Stimulated activated CD4-positive, alpha-beta T cell treated with anti-CD3 and anti-CD28 coated beads, Interleukin-15, amount 100 ng/mL, for 24 hours (primary cell): Measurements from ENCODE around the gene ATP10D.

Experiments used
- DNase-seq: peaks from one replicate; pipeline ENCODE4 v3.0.0-alpha.2; 2020

Gene ATP10D

DNA sequence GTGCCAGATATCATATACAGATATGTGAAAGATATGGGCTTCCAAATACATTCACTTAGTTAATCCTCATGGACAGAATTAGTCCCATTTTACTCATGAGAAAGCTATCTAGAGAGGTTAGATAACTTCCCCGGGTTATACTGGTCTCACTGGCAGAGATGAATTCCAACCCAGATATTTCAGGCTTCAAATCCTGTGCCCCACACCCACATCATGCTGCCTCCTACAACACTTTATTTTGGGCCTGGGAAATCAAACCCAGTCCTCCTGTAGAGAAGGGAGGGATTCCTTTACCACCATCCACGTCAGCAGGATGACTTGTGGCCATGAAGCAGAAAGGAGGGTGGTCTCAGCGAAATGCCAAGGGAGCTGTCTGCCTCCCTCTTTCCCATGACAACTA is 113.8 kb downstream of the ATP10D start:
- no peak for DNase-seq

DNA sequence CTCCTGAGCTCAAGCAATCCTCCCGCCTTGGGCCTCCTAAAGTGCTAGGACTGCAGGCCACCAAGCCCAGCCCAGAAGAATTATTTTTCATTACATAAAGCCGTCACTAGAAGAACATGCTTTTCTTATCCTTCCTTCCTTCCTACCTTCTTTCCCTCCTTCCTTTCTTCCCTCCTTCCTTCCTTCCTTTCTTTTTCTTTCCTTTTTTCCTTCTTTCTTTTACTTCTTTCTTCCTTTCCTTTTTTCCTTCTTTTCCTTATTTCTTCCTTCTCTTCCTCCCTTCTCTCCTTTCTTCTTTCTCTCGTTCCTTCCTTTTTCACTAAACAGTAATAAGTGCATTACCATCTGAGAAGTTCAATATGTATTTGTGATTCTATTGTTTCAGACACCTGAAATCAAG is 121.4 kb downstream of the ATP10D start:
- DNase-seq = no peak

DNA sequence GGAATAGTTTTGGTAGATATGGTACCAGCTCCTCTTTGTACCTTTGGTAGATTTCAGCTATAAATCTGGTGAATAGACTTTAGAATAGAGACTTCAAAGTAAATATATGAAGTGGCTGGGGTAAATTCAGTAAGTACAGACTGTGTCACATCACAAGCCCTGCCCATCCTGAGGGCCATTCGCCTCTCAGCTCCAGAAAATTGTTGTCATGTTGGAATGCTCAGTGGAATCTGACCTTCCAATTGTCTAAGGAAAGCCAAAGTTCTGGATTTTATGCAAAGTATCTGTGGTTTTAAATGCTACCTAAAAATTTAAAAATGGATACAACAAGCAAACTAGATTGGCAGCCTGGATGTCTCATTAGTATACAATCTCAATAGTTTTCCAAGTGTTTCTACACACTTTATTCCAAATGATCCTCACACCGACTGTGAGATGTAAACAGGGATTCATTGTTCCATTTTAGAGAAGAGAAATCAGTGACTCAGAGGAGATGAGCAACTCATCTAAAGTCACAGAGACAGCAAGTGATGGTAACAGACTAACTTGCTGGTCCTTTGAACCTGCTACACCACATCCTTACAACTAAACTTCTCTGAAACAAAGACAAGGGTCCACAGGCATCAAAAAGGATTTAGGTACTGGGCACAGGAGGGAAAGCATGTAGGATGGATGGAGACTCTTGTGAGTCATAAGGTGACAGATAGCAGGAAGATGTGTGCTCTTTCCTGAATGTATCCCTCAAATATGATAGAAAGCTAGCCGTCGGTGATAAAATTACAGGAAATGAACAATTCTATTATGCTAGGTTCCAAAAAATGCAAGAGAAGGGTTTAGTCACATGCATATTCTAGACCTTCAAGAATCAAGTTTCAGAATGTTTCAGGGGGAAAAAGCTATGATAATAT is 127.3 kb downstream of the ATP10D start:
- no peak for DNase-seq

DNA sequence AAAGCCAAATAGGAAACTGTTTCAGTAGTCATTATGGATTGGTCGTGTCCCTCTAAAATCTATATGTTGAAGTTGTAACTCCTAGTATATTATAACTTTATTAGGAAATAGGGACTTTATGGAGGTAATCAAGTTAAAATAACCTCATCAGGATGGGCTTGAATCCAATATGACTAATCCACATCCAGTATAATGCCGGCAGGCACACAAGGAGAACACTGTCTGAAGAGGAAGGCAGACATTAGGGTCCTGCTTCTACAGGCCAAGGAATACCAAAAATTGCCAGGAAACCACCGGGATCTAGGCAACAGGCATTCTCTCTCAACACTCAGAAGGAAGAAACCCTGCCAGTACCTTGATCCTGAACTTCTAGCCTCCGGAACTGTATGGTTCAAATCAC is 130.3 kb downstream of the ATP10D start:
- no peak for DNase-seq

DNA sequence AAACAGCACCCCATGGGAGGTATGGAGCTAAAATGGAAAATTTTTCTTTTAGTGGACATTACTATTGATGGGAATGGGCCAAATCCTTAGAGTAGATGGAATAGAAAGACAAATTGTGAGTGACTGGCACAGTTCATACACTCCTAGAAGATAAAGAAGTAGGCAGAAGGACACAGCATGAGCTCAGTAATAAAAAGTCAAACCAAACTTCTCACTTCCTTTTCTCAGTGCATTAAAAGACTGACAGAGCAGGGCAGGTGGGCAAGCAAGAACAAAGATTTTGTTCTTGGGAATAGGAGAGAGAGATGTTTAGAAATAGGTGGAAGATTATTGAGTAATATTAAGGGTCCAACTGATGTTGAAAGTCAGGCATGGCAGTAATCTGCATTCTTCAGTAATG is 132.5 kb downstream of the ATP10D start:
- no peak for DNase-seq

DNA sequence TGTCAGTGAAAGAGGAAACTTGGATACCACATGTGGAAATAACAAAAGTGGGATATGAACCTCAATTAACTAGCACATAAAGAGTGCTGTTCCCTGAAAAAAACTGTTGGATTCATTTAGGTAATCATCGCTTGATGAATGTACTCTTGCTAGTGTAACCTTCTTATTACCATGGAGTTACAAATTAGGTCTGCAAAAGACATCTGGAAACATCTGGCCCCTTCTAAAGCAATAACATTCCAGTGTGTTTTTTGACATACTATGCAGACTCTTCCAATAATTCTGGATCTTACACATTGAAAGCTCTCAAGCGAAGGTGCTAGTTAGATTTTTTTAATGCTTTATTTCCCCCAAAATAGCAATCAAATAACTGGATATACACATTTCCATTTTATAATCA is 134.6 kb downstream of the ATP10D start:
- no peak for DNase-seq

DNA sequence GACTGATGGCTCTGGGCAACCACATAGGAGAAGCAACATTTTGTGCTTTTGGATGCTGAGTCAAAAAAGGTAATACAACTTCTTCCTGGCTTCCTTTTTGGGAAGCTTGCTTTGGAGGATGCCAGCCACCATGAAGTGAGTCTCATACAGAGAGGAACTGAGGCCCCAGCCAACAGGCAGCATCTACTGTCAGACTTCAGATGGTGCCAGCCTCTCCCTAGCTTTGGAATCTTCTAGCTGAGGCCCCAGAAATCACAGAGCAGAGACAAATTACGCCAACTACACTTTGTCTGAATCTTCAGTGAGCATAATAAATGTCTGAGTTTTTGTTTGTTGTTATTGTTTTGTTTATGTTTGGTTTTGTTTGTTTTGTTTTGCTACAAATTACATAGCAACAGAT is 136.1 kb downstream of the ATP10D start:
- no peak for DNase-seq

DNA sequence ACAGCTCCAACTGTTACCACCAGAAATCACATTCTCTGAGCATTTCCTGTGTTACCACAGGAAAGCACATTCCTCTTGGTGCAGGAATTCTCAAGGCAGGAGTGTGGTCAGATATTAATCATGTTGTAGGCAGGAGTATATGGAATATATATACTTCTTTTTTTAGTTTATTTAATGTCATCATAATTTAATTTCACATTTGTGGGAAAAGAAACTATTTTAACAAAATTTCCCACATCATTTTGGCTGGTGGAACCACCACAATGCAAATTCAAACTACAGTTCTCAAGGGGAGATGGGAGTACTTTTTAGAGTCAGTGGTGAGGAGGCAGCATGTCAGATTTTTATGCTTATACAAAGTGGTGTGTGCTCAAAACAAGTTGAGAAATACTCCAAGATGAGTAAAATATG is 139.0 kb downstream of the ATP10D start:
- DNase-seq = no peak

DNA sequence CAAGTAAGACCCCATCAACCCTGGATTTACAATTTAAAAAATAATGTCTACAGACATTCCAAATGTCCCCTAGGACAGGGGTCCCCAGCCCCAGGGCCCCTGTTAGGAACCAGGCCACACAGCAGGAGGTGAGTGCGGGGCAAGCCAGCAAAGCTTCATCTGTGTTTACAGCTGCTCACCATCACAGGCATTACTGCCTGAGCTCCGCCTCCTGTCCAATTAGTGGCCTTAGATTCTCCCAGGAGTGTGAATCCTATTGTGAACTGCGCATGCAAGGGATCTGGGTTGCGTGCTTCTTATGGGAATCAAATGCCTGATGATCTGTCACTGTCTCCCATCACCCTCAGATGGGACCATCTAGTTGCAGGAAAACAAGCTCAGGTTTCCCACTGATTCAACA is 146.1 kb downstream of the ATP10D start:
- DNase-seq = no peak

DNA sequence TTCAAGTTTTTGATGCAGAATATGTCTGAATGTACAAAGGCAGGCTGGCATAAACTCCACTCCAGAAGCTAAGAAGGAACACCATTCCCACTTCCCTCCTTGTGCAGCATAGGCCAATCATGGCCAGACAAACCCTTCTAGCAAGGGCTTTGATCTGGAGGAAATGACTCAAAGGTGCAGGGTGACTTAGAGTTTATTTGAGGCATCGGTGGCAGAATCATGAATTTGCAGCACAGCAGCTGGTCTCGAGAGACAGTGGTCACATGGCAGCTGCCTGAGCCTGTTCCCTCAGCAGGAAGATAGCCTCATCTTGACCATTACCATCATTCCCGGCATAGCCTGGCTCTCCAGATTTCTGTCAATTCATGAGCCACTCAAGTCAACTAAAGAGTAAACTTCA is 154.5 kb downstream of the ATP10D start:
- no peak for DNase-seq

DNA sequence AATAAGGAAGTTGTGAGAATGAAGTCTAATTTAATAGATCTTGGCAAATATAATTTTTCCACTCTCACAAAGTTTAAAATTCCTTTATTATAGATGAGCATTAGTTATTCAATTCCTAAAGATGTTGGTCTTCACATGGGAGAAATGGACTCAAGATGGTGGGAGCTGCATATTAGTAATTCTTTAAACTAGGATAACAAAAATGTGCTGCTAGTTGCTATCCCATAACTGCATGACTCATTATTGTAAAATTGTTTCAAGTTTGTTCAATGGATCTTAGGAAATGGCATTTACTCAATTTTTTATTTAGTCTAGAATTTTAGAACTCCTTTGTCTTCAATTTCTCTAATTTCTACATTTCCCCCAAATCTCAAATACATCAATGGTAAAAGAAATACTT is 155.8 kb downstream of the ATP10D start:
- no peak for DNase-seq

DNA sequence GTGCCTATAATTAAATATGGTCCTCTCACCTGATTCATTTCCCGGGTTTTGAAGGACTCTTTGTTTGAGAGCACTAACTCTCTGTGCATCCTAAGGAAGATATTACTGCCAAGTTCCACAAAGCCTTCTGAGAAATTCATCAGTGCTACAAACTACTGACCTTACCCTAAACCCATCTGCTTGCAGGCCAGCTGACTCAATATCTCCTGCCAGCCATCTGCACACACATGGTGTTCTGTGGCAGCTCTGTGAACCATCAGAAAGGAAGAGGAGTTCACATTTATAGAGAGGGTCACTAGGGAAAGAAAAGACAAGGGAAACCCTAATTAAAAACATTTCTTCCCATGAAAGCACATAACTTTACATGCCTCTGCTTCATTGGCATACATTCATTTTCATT is 156.7 kb downstream of the ATP10D start:
- DNase-seq = no peak

DNA sequence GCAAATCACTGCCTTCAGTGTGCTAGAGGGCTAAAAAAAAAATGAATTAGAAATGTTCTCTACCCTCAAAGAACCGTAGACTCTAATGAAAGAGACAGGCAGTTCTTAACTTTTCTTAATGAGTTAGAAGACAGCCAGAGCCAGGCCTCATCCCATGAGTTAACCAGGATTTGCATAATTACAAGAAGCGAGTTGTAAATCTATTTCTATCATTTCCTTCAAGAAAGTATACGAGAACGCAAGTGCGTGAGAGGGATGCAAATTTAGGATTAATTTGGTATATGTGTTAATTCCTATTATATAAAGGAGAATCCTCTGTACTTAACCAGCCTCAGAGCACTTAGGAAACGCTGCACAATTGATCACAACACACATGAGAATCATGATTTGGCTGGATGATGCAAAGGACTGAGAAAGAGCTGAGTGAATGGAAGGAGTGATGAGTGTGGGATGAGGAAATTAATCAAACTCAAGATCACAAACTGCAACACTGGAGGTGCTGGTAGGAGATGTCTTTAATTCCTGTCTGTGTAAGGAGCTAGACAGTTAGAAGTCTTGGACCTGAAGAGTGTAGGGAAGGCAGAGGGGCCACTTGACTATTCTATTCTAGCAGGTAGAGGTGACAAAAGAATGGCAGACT is 157.2 kb downstream of the ATP10D start:
- no peak for DNase-seq
